K562 (cell line): Measurements from ENCODE around the gene GAB2. TPM values are rescaled to one million over a fixed set of nuclear protein-coding genes. Genes with fewer than 3 reads are reported as not detected.

ENCODE experiments used
- ZC3H8 ChIP-seq: fragments of 450-650 bp; IDR thresholded peaks from 2 replicates; pipeline ENCODE4 v1.6.1; 2017
- polyA plus RNA-seq, 8 experiments: library from polyadenylated mRNA; depleted of rRNA in 4 of 8; stranded (reverse) in 5 of 8; unstranded in 3 of 8; fragments of >200 nt; fragmentation: Nextera tagmentation in 2 of 8; fragmentation: Illumina TruSeq in 1 of 8; extraction: Ambion mirVana in 2 of 8; extraction: Trizol in 1 of 8; gene quantifications; 2 replicates each; pipeline versions ENCODE4 v1.2.1 to v1.2.3, GENCODE V29; 2011 to 2014; ENCODE audit warnings: inconsistent platforms in 1 of 8, missing spikeins in 1 of 8
- total RNA-seq, 7 experiments: library from RNA; depleted of rRNA in 6 of 7; stranded (reverse); fragments of >200 nt in 6 of 7; fragmentation: Illumina TruSeq in 2 of 7; extraction: Trizol in 2 of 7; gene quantifications; 2 replicates each; pipeline versions ENCODE4 v1.2.1 to v1.2.3, GENCODE V29; 2011 to 2021; ENCODE audit warnings: low replicate concordance in 1 of 7
- TF ChIP-seq, protein P1 (sequence below): fragments of 450-650 bp; IDR thresholded peaks from 2 replicates; pipeline ENCODE4 v1.6.1; 2016; ENCODE audit warnings: borderline replicate concordance
- TF ChIP-seq, protein P2 (sequence below): fragments of 200-800 bp; sonication (Bioruptor generic); IDR thresholded peaks from 2 replicates; pipeline ENCODE4 v1.6.1; 2017; ENCODE audit warnings: missing genetic modification characterization, missing compliant biosample characterization
- TF ChIP-seq, protein P3 (sequence below), 2 experiments: fragments of 450-650 bp in 1 of 2; sonication (generic) in 1 of 2; formaldehyde crosslinking in 1 of 2; IDR thresholded peaks; 2 replicates each; pipeline versions ENCODE4 v1.7.1 to v1.9.0; 2016 to 2022; ENCODE audit warnings: inconsistent platforms in 1 of 2, mild to moderate bottlenecking in 1 of 2, missing genetic modification reagents in 1 of 2

The GAB2 gene
- total and polyA plus RNA-seq, 9 of the 15 experiments (the other 6 are each of a cell fraction or from before 2014, with no cell fraction given) = 2.3 to 35.2 (median 16.1) TPM

DNA sequence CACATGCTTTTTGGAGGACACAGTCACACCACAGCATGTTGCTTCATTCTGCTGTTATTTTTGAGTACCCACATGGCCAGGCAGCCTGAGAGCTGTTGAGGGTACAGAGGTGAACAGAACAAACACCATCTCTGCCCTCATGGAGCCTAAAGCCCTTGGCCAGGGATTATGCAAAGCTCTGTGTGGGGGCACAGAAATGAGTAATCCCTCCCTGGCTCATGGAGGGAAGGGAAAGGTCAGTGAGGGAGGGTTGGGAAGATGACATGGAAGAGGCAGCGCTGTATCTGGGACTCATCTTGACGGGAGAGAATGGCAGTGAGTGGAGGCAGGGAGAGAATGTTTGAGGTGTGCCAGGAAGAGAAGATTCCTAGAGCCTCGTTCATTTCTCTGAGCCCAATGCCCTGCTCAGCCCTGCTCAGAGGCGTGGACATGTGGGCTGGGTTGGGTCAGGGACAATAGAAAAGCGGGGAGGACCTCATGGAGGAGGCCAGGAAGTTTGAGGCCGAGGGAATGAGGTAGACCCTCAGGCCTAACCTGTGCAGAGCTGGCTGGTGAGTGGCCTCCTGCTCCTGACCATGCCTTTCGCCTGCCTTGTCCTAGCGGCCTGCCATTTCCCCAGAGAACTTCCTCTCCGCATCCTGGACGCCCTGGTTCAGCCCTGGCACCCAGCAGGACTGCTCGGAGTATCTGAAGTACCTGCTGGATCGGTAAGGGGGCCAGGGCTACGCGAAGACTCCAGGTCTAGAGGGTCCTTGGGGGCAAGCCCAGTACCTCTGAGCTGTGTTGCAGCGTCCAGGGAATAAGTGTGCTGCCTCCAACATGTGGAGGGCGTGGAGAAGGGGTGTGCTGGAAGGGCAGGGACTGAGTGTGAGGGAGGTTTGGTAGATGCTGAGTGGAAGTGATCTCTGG is 209.1 kb downstream of the GAB2 start (continued):
- TF ChIP-seq, protein P1, sequence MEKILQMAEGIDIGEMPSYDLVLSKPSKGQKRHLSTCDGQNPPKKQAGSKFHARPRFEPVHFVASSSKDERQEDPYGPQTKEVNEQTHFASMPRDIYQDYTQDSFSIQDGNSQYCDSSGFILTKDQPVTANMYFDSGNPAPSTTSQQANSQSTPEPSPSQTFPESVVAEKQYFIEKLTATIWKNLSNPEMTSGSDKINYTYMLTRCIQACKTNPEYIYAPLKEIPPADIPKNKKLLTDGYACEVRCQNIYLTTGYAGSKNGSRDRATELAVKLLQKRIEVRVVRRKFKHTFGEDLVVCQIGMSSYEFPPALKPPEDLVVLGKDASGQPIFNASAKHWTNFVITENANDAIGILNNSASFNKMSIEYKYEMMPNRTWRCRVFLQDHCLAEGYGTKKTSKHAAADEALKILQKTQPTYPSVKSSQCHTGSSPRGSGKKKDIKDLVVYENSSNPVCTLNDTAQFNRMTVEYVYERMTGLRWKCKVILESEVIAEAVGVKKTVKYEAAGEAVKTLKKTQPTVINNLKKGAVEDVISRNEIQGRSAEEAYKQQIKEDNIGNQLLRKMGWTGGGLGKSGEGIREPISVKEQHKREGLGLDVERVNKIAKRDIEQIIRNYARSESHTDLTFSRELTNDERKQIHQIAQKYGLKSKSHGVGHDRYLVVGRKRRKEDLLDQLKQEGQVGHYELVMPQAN = no peak
- TF ChIP-seq, protein P2, sequence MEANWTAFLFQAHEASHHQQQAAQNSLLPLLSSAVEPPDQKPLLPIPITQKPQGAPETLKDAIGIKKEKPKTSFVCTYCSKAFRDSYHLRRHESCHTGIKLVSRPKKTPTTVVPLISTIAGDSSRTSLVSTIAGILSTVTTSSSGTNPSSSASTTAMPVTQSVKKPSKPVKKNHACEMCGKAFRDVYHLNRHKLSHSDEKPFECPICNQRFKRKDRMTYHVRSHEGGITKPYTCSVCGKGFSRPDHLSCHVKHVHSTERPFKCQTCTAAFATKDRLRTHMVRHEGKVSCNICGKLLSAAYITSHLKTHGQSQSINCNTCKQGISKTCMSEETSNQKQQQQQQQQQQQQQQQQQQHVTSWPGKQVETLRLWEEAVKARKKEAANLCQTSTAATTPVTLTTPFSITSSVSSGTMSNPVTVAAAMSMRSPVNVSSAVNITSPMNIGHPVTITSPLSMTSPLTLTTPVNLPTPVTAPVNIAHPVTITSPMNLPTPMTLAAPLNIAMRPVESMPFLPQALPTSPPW (CRISPR knock-in tag) = no peak
- TF ChIP-seq ZC3H8 = no peak
- TF ChIP-seq, protein P3, sequence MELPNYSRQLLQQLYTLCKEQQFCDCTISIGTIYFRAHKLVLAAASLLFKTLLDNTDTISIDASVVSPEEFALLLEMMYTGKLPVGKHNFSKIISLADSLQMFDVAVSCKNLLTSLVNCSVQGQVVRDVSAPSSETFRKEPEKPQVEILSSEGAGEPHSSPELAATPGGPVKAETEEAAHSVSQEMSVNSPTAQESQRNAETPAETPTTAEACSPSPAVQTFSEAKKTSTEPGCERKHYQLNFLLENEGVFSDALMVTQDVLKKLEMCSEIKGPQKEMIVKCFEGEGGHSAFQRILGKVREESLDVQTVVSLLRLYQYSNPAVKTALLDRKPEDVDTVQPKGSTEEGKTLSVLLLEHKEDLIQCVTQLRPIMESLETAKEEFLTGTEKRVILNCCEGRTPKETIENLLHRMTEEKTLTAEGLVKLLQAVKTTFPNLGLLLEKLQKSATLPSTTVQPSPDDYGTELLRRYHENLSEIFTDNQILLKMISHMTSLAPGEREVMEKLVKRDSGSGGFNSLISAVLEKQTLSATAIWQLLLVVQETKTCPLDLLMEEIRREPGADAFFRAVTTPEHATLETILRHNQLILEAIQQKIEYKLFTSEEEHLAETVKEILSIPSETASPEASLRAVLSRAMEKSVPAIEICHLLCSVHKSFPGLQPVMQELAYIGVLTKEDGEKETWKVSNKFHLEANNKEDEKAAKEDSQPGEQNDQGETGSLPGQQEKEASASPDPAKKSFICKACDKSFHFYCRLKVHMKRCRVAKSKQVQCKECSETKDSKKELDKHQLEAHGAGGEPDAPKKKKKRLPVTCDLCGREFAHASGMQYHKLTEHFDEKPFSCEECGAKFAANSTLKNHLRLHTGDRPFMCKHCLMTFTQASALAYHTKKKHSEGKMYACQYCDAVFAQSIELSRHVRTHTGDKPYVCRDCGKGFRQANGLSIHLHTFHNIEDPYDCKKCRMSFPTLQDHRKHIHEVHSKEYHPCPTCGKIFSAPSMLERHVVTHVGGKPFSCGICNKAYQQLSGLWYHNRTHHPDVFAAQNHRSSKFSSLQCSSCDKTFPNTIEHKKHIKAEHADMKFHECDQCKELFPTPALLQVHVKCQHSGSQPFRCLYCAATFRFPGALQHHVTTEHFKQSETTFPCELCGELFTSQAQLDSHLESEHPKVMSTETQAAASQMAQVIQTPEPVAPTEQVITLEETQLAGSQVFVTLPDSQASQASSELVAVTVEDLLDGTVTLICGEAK (IDR thresholded peaks at IDR 0.05) = no peak
- TF ChIP-seq, protein P3 (CRISPR knock-in tag; IDR thresholded peaks at IDR 0.05) = peak; percentile 30; the same call in 1 of the 2 replicates
- TF ChIP-seq, all 486 proteins: peak for 4
